Measurements from ENCODE around the gene TGFB3. TPM values are rescaled to one million over a fixed set of nuclear protein-coding genes. Genes with fewer than 3 reads are reported as not detected.

The TGFB3 gene
- total and polyA plus RNA-seq, 4 donors = 2.1 to 5.8 (median 3.2) TPM

DNA sequence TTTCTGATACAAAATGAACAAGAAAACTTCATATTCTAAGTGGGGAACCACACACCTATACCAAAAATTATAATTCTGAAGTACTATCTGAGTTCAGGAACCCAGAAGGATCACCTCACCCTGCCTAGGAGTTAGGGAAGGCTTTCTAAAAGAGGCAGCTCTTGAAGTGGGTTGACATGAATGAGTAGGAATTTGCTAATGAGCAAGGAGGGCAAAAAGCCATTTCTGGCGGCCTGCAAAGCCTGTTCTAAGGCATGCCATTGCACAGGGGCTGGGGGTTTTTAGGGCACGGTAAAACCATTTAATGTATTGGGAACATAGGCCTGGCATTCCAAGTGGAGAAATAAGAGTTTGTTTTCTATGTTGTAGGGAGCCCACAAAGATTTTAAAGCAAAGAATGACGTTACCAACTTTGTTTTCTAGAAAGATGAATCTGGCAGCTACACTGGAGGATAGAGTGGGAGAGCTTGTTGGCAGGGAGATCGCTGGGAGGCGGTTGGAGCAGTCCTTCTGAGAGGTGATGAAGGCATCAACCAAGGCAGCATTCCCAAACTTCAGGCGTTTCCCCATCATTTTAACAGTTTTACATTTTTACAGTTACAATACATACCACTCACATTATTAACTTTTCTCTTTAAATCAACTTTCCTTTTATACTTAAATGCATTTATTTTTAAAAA, 17.9 kb upstream of the TGFB3 start:
- peaks cover 5 to 47% (median 28%) of the 10 kb centered on the region in 4 donors for H3K36me3 ChIP-seq (ENCODE audit: control insufficient read depth in 4 of 4, insufficient read depth in 3 of 4, low read depth in 1 of 4, low read length in 3 of 4)
- H3K9ac ChIP-seq (ENCODE audit: low read depth in 1 of 2, low read length in 2 of 2) = no peak overlapping the region
- H3K4me1 ChIP-seq (ENCODE audit: control insufficient read depth in 4 of 4, insufficient read depth in 4 of 4, low read length in 3 of 4) = peaks cover 0 to 9% (median 0%) of the 10 kb centered on the region in 4 donors
- H3K27ac ChIP-seq (ENCODE audit: low read depth in 1 of 2, low read length in 2 of 2) = no peak overlapping the region
- no peak for TF ChIP-seq YY1 (IDR thresholded peaks at IDR 0.05)
- no peak for TF ChIP-seq EGR1 (IDR thresholded peaks at IDR 0.05; ENCODE audit: low read depth in 2 of 2)
- no peak for TF ChIP-seq JUND (IDR thresholded peaks at IDR 0.05)
- no peak for TF ChIP-seq HNF4G (IDR thresholded peaks at IDR 0.05)
- TF ChIP-seq, protein P1, sequence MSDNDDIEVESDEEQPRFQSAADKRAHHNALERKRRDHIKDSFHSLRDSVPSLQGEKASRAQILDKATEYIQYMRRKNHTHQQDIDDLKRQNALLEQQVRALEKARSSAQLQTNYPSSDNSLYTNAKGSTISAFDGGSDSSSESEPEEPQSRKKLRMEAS (IDR thresholded peaks at IDR 0.05) = no peak
- TF ChIP-seq ATF3 (IDR thresholded peaks at IDR 0.05) = no peak
- TF ChIP-seq, protein P2, sequence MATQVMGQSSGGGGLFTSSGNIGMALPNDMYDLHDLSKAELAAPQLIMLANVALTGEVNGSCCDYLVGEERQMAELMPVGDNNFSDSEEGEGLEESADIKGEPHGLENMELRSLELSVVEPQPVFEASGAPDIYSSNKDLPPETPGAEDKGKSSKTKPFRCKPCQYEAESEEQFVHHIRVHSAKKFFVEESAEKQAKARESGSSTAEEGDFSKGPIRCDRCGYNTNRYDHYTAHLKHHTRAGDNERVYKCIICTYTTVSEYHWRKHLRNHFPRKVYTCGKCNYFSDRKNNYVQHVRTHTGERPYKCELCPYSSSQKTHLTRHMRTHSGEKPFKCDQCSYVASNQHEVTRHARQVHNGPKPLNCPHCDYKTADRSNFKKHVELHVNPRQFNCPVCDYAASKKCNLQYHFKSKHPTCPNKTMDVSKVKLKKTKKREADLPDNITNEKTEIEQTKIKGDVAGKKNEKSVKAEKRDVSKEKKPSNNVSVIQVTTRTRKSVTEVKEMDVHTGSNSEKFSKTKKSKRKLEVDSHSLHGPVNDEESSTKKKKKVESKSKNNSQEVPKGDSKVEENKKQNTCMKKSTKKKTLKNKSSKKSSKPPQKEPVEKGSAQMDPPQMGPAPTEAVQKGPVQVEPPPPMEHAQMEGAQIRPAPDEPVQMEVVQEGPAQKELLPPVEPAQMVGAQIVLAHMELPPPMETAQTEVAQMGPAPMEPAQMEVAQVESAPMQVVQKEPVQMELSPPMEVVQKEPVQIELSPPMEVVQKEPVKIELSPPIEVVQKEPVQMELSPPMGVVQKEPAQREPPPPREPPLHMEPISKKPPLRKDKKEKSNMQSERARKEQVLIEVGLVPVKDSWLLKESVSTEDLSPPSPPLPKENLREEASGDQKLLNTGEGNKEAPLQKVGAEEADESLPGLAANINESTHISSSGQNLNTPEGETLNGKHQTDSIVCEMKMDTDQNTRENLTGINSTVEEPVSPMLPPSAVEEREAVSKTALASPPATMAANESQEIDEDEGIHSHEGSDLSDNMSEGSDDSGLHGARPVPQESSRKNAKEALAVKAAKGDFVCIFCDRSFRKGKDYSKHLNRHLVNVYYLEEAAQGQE (IDR thresholded peaks at IDR 0.05) = no peak
- no peak for TF ChIP-seq RAD21 (IDR thresholded peaks at IDR 0.05)
- TF ChIP-seq TAF1 (conservative IDR thresholded peaks at IDR 0.05) = no peak
- no peak for TF ChIP-seq NR2F2 (IDR thresholded peaks at IDR 0.05)
- WGBS = 93% methylated on average over 6 of the region's 6 CpGs
- no peak for DNase-seq (ENCODE audit: low spot score)
- H3K9me3 ChIP-seq (ENCODE audit: control insufficient read depth in 4 of 4, low read length in 3 of 4) = peaks cover 0 to 2% (median 0%) of the 10 kb centered on the region in 4 donors
- H3K4me3 ChIP-seq (ENCODE audit: low read depth in 1 of 3, low read length in 3 of 3) = no peak overlapping the region
- no peaks in the 10 kb centered on the region for H3K27me3 ChIP-seq (ENCODE audit: control insufficient read depth in 4 of 4, insufficient read depth in 4 of 4, low read length in 3 of 4)

DNA sequence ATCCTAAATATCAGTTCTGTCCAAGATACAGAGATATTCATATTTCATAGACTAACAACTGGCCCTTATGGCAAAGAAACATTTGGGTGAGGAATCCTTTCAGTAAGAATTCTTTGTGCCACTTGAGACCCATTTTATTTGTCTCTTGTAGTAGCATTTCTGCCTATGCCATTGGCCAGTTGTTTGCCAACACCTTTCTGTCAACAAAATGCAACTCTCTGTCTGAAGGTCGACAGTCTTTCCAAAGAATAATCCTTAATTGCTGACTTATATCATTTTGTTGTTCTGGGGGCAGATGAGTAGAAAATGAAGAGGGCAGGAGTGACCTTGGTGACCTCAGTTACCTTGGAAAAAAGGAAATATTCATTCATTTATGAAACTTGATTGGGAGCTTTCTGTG, 14.7 kb upstream of the TGFB3 start:
- Histone ChIP-seq H3K9ac (ENCODE audit: low read depth in 1 of 2, low read length in 2 of 2) (no peak overlapping the region), H3K36me3 (ENCODE audit: control insufficient read depth in 4 of 4, insufficient read depth in 3 of 4, low read depth in 1 of 4, low read length in 3 of 4) (peaks cover 4 to 48% (median 27%) of the 10 kb centered on the region in 4 donors), H3K9me3 (ENCODE audit: control insufficient read depth in 4 of 4, low read length in 3 of 4) (no peaks in the 10 kb centered on the region), H3K27me3 (ENCODE audit: control insufficient read depth in 4 of 4, insufficient read depth in 4 of 4, low read length in 3 of 4) (no peaks in the 10 kb centered on the region), H3K4me1 (ENCODE audit: control insufficient read depth in 4 of 4, insufficient read depth in 4 of 4, low read length in 3 of 4) (peaks cover 0 to 9% (median 0%) of the 10 kb centered on the region in 4 donors), H3K4me3 (ENCODE audit: low read depth in 1 of 3, low read length in 3 of 3) (no peak overlapping the region), H3K27ac (ENCODE audit: low read depth in 1 of 2, low read length in 2 of 2) (peak overlapping the region in 1 of 2 donors; percentile 34)
- TF ChIP-seq HNF4A (conservative IDR thresholded peaks at IDR 0.05) (peak in 1 of 2 donors; percentile 34), HNF4G (IDR thresholded peaks at IDR 0.05) (no peak)
- no peak for DNase-seq (ENCODE audit: low spot score)
- whole genome bisulfite sequencing = 35% methylated on average over 1 of the region's 1 CpG

GRCh38 chr14:75995372-75996041, 13.7 kb upstream of the TGFB3 start:
- no peak overlapping the region for H3K4me3 ChIP-seq (ENCODE audit: low read depth in 1 of 3, low read length in 3 of 3)
- no peak for DNase-seq (ENCODE audit: low spot score)
- no peaks in the 10 kb centered on the region for H3K9me3 ChIP-seq (ENCODE audit: control insufficient read depth in 4 of 4, low read length in 3 of 4)
- TF ChIP-seq JUND (IDR thresholded peaks at IDR 0.05) (peak in 1 of 2 donors; percentile 21), HNF4A (conservative IDR thresholded peaks at IDR 0.05) (no peak), NR2F2 (IDR thresholded peaks at IDR 0.05) (peak; percentile 93), RXRA (IDR thresholded peaks at IDR 0.05) (peak; percentile 35 to 38), RAD21 (IDR thresholded peaks at IDR 0.05) (no peak), SP1 (IDR thresholded peaks at IDR 0.05) (peak; percentile 67)
- TF ChIP-seq, protein P2 (IDR thresholded peaks at IDR 0.05) = peak; percentile 47
- TF ChIP-seq, protein P1 (IDR thresholded peaks at IDR 0.05) = no peak
- H3K27ac ChIP-seq (ENCODE audit: low read depth in 1 of 2, low read length in 2 of 2) = peak overlapping the region; percentile 31 to 34
- WGBS = 88% methylated on average over 17 of the region's 17 CpGs
- H3K27me3 ChIP-seq (ENCODE audit: control insufficient read depth in 4 of 4, insufficient read depth in 4 of 4, low read length in 3 of 4) = no peaks in the 10 kb centered on the region
- H3K9ac ChIP-seq (ENCODE audit: low read depth in 1 of 2, low read length in 2 of 2) = no peak overlapping the region
- H3K4me1 ChIP-seq (ENCODE audit: control insufficient read depth in 4 of 4, insufficient read depth in 4 of 4, low read length in 3 of 4) = peaks cover 0 to 9% (median 0%) of the 10 kb centered on the region in 4 donors
- H3K36me3 ChIP-seq (ENCODE audit: control insufficient read depth in 4 of 4, insufficient read depth in 3 of 4, low read depth in 1 of 4, low read length in 3 of 4) = peaks cover 4 to 42% (median 20%) of the 10 kb centered on the region in 4 donors

Data from liver (tissue), 9 donors.